ENCODE data around the gene PRDM16. TPM values are rescaled to one million over a fixed set of nuclear protein-coding genes. Genes with fewer than 3 reads are reported as not detected.

PRDM16 gene
- total RNA-seq, 1 experiment from 2014 or later, result 22.3 TPM

DNA sequence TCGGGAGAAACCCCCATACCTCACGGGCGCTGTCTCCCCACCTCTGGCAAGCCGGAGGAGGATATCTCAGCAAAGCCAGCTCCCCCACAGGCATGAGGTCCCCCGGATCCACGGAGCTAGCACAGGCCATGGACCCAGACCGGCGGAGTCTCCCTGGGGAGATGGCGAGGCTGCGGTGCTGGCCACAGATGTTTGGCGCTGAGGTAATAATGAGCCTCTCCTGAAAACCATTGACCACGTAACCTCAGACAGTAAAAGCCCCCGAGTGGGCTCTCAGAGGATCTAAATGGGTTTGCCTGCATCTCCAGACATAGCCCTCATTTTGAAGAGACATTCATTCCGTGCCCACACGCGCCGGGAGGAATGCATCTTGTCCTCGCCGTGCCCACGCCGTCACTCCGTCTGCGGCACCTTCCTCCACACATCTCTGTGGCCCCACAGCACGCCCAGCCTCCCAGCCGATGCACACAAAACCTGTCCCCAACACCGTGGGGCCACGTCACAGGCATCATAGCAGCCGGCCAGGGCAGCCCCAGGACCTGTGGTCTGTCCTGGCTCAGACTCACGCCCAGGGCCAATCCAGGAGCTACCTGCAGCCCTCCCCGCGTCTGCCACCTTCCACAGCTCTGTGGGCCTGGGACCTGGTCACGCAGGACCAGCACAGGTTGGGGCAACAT is 150.9 kb downstream of the PRDM16 start:
- BruUV-seq (replicated peaks), result no TSS peak
- no peak overlapping the region for H3K27ac ChIP-seq (ENCODE audit: low read length)
- POLR2A ChIA-PET, result no interaction called here
- no peak overlapping the region for H3K4me3 ChIP-seq (ENCODE audit: low read depth in 2 of 2, low read length in 2 of 2)
- H3K9me3 ChIP-seq (ENCODE audit: control insufficient read depth, insufficient read depth, low read depth, low read length), result no peaks in the 10 kb centered on the region
- TF ChIP-seq TCF7L2 (IDR thresholded peaks at IDR 0.05; ENCODE audit: low read depth, low read length) (no peak), SIN3A (IDR thresholded peaks at IDR 0.05; ENCODE audit: borderline replicate concordance, insufficient read depth, low read depth, low read length) (no peak), CTCF (IDR thresholded peaks at IDR 0.05) (no peak), POLR2AphosphoS5 (IDR thresholded peaks at IDR 0.05; ENCODE audit: low read depth, low read length) (no peak)
- TF ChIP-seq, protein P1, sequence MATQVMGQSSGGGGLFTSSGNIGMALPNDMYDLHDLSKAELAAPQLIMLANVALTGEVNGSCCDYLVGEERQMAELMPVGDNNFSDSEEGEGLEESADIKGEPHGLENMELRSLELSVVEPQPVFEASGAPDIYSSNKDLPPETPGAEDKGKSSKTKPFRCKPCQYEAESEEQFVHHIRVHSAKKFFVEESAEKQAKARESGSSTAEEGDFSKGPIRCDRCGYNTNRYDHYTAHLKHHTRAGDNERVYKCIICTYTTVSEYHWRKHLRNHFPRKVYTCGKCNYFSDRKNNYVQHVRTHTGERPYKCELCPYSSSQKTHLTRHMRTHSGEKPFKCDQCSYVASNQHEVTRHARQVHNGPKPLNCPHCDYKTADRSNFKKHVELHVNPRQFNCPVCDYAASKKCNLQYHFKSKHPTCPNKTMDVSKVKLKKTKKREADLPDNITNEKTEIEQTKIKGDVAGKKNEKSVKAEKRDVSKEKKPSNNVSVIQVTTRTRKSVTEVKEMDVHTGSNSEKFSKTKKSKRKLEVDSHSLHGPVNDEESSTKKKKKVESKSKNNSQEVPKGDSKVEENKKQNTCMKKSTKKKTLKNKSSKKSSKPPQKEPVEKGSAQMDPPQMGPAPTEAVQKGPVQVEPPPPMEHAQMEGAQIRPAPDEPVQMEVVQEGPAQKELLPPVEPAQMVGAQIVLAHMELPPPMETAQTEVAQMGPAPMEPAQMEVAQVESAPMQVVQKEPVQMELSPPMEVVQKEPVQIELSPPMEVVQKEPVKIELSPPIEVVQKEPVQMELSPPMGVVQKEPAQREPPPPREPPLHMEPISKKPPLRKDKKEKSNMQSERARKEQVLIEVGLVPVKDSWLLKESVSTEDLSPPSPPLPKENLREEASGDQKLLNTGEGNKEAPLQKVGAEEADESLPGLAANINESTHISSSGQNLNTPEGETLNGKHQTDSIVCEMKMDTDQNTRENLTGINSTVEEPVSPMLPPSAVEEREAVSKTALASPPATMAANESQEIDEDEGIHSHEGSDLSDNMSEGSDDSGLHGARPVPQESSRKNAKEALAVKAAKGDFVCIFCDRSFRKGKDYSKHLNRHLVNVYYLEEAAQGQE (IDR thresholded peaks at IDR 0.05; ENCODE audit: insufficient read depth in 1 of 2, low read depth in 2 of 2, low read length in 1 of 2), result no peak
- intact Hi-C loops (cut with micrococcal nuclease; ENCODE audit: unreplicated experiment) (no loop called here), in situ Hi-C loops (cut with HindIII; ENCODE audit: low pct_unique_long_range_greater_than_20kb, low sequenced_read_pairs) (no loop called here)
- H3K4me1 ChIP-seq (ENCODE audit: control insufficient read depth, insufficient read depth, low read length), result no peaks in the 10 kb centered on the region
- no peaks in the 10 kb centered on the region for H3K36me3 ChIP-seq (ENCODE audit: control insufficient read depth, insufficient read depth, low read length)
- DNase-seq (ENCODE audit: low read depth, low spot score) (no peak), ATAC-seq (no peak)
- H3K27me3 ChIP-seq (ENCODE audit: control insufficient read depth, insufficient read depth, low read length), result no peaks in the 10 kb centered on the region
- CTCF ChIA-PET, result no interaction called here

- ChIA-PET CTCF (no interaction called here), POLR2A (no interaction called here)
- intact Hi-C loops (cut with micrococcal nuclease; ENCODE audit: unreplicated experiment), result no loop called here
- no peaks in the 10 kb centered on the region for H3K9me3 ChIP-seq (ENCODE audit: control insufficient read depth, insufficient read depth, low read depth, low read length)
- in situ Hi-C loops (cut with HindIII; ENCODE audit: low pct_unique_long_range_greater_than_20kb, low sequenced_read_pairs), result no loop called here
- no TSS peak for BruUV-seq (replicated peaks)
- no peaks in the 10 kb centered on the region for H3K36me3 ChIP-seq (ENCODE audit: control insufficient read depth, insufficient read depth, low read length)
- no peaks in the 10 kb centered on the region for H3K27me3 ChIP-seq (ENCODE audit: control insufficient read depth, insufficient read depth, low read length)
- H3K4me1 ChIP-seq (ENCODE audit: control insufficient read depth, insufficient read depth, low read length), result peaks cover 4% of the 10 kb centered on the region
- no peak overlapping the region for H3K27ac ChIP-seq (ENCODE audit: low read length)
- no peak overlapping the region for H3K4me3 ChIP-seq (ENCODE audit: low read depth in 2 of 2, low read length in 2 of 2)
- DNase-seq (ENCODE audit: low read depth, low spot score) (no peak), ATAC-seq (no peak)
- TF ChIP-seq TCF7L2 (IDR thresholded peaks at IDR 0.05; ENCODE audit: low read depth, low read length) (no peak), POLR2AphosphoS5 (IDR thresholded peaks at IDR 0.05; ENCODE audit: low read depth, low read length) (no peak), CTCF (IDR thresholded peaks at IDR 0.05) (no peak), SIN3A (IDR thresholded peaks at IDR 0.05; ENCODE audit: borderline replicate concordance, insufficient read depth, low read depth, low read length) (no peak)
- TF ChIP-seq, protein P1 (IDR thresholded peaks at IDR 0.05; ENCODE audit: insufficient read depth in 1 of 2, low read depth in 2 of 2, low read length in 1 of 2), result no peak
Observed at GRCh38 chr1:3221112-3222041, 152.4 kb downstream of the PRDM16 start.
